OCI-LY1 (cell line): ENCODE data around the gene TPO.

Experiments used
- H2AFZ ChIP-seq: fragments of 200-600 bp; sonication (generic), shearing (Covaris generic); 2 replicates; pipeline ENCODE4 v1.6.0; 2014; ENCODE audit warnings: antibody characterized with exemption, mild to moderate bottlenecking, low read length
- H3F3A ChIP-seq: fragments of 200-600 bp; sonication (generic), shearing (Covaris generic); 2 replicates; pipeline ENCODE4 v1.6.0; 2014; ENCODE audit warnings: mild to moderate bottlenecking, antibody characterized with exemption, low read length, moderate library complexity; ENCODE audit not compliant: insufficient read depth
- H3K27ac ChIP-seq: fragments of 200-600 bp; sonication (generic); 2 replicates; pipeline ENCODE4 v1.5.1; 2014; ENCODE audit warnings: low read length, mixed run types, mild to moderate bottlenecking, low read depth; ENCODE audit not compliant: poor library complexity, severe bottlenecking
- H3K27me3 ChIP-seq: fragments of 200-600 bp; sonication (generic); 2 replicates; pipeline ENCODE4 v1.6.0; 2014; ENCODE audit warnings: antibody characterized with exemption, mild to moderate bottlenecking, low read length, moderate library complexity; ENCODE audit not compliant: insufficient read depth
- H3K36me3 ChIP-seq: fragments of 200-600 bp; sonication (generic); 2 replicates; pipeline ENCODE4 v1.6.1; 2014; ENCODE audit warnings: mild to moderate bottlenecking, antibody characterized with exemption, low read length, moderate library complexity, mixed read lengths; ENCODE audit not compliant: insufficient read depth
- H3K4me1 ChIP-seq: fragments of 200-600 bp; sonication (generic); 2 replicates; pipeline ENCODE4 v1.5.1; 2014; ENCODE audit warnings: mild to moderate bottlenecking, low read length, moderate library complexity; ENCODE audit not compliant: insufficient read depth, severe bottlenecking
- H3K4me2 ChIP-seq: fragments of 200-600 bp; sonication (generic), shearing (Covaris generic); 2 replicates; pipeline ENCODE4 v1.6.1; 2014; ENCODE audit warnings: low read length
- H3K4me3 ChIP-seq: fragments of 200-600 bp; sonication (generic); 2 replicates; pipeline ENCODE4 v1.5.1; 2014; ENCODE audit warnings: low read length, low read depth, mild to moderate bottlenecking, mixed read lengths; ENCODE audit not compliant: poor library complexity, severe bottlenecking
- H3K79me2 ChIP-seq: fragments of 200-600 bp; shearing (Covaris generic); 2 replicates; pipeline ENCODE4 v1.6.1; 2016; ENCODE audit warnings: mixed run types, low read length, mixed read lengths; ENCODE audit not compliant: insufficient read depth
- H3K9ac ChIP-seq: fragments of 200-600 bp; sonication (generic), shearing (Covaris generic); 2 replicates; pipeline ENCODE4 v1.6.1; 2014; ENCODE audit warnings: mild to moderate bottlenecking, low read length, mixed read lengths
- H3K9me2 ChIP-seq: fragments of 200-600 bp; sonication (generic), shearing (Covaris generic); 2 replicates; pipeline ENCODE4 v1.6.1; 2014; ENCODE audit warnings: low read depth, mild to moderate bottlenecking, low read length, mixed read lengths
- H3K9me3 ChIP-seq: fragments of 200-600 bp; shearing (Covaris generic); 2 replicates; pipeline ENCODE4 v1.6.1; 2014; ENCODE audit warnings: low read length, mixed read lengths
- H4K20me1 ChIP-seq: fragments of 200-600 bp; sonication (generic), shearing (Covaris generic); 2 replicates; pipeline ENCODE4 v1.6.0; 2016; ENCODE audit warnings: mild to moderate bottlenecking, low read length; ENCODE audit not compliant: insufficient read depth
- EZH2 ChIP-seq: fragments of 200-600 bp; sonication (generic), shearing (Covaris generic); IDR thresholded peaks from 2 replicates; pipeline ENCODE4 v1.8.0; 2017; ENCODE audit warnings: borderline replicate concordance, mixed run types, mild to moderate bottlenecking, antibody characterized with exemption, low read length, moderate library complexity, mixed read lengths
- TF ChIP-seq, protein P1 (sequence below): fragments of 200-600 bp; sonication (generic), shearing (Covaris generic); IDR thresholded peaks from 2 replicates; pipeline ENCODE4 v1.5.1; 2017; ENCODE audit warnings: mild to moderate bottlenecking, antibody characterized with exemption, low read length, moderate library complexity, mixed read lengths

TPO gene

DNA sequence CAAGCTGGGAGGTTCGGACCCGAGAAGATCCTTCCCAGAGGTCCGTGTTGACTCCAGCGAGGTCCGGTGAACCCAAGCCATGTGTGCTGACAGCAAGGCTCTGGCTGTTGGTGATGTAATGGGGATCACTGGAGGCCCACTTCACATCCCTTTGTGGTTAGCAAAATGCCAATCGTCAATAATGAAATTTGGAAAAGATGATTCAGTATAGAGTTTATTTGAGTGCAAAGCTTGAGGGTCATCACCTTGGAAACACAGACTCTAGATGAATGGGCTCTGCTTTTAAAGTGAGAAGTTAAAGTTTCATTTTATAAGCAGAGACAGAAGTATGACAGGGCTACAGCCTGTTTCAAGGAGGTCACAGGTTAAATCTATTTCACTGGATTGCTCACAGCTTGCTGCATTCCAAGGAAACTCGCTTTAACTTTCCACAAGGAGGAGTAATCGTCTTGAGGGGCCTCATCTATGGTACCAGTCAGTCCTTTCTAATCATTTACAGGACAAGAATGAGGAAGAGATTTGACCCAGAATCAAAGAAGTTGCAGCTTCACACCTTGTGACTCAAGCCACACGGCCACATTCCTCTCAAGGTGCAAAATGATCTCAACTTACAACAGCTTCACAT, 140.5 kb downstream of the TPO start:
- Histone ChIP-seq H3K27ac (no peak overlapping the region), H2AFZ (no peak overlapping the region)

DNA sequence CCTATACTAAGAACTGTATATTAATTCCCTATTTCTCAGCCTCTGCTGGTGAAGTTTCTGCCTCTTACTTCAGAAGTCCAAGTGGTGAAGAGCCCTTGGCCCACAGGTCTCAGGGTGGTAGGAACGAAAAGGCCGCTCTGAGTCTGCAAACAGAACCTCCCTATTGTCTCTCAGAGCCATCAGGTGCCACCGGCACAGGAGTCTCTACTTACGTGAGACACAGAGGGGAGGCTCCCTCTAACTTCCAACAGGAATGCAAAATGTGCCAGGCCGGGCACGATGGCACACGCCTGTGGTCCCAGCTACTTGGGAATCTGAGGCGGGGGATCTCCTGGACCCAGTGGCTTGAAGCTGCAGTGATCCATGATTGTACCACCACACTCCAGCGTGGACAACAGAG, 143.0 kb downstream of the TPO start:
- no peaks in the 10 kb centered on the region for H3K79me2 ChIP-seq
- H3K36me3 ChIP-seq, result no peaks in the 10 kb centered on the region
- H3F3A ChIP-seq, result no peaks in the 10 kb centered on the region
- no peaks in the 10 kb centered on the region for H3K27me3 ChIP-seq
- H3K9ac ChIP-seq, result no peak overlapping the region
- no peak overlapping the region for H3K4me3 ChIP-seq
- no peak overlapping the region for H2AFZ ChIP-seq
- no peaks in the 10 kb centered on the region for H4K20me1 ChIP-seq
- H3K9me3 ChIP-seq, result no peaks in the 10 kb centered on the region
- H3K4me1 ChIP-seq, result no peaks in the 10 kb centered on the region
- TF ChIP-seq EZH2, result no peak
- TF ChIP-seq, protein P1, sequence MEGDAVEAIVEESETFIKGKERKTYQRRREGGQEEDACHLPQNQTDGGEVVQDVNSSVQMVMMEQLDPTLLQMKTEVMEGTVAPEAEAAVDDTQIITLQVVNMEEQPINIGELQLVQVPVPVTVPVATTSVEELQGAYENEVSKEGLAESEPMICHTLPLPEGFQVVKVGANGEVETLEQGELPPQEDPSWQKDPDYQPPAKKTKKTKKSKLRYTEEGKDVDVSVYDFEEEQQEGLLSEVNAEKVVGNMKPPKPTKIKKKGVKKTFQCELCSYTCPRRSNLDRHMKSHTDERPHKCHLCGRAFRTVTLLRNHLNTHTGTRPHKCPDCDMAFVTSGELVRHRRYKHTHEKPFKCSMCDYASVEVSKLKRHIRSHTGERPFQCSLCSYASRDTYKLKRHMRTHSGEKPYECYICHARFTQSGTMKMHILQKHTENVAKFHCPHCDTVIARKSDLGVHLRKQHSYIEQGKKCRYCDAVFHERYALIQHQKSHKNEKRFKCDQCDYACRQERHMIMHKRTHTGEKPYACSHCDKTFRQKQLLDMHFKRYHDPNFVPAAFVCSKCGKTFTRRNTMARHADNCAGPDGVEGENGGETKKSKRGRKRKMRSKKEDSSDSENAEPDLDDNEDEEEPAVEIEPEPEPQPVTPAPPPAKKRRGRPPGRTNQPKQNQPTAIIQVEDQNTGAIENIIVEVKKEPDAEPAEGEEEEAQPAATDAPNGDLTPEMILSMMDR, result no peak
- H3K27ac ChIP-seq, result no peak overlapping the region
- H3K4me2 ChIP-seq, result no peak overlapping the region
- no peaks in the 10 kb centered on the region for H3K9me2 ChIP-seq

More for the DNA sequence above, 140.5 kb downstream of the TPO start:
- TF ChIP-seq, protein P1, result no peak
- no peak for TF ChIP-seq EZH2
- Histone ChIP-seq H3K4me3 (no peak overlapping the region), H3K36me3 (no peaks in the 10 kb centered on the region), H3K4me1 (no peaks in the 10 kb centered on the region), H3K9me3 (no peaks in the 10 kb centered on the region), H3K27me3 (no peaks in the 10 kb centered on the region), H3F3A (no peaks in the 10 kb centered on the region), H3K4me2 (no peak overlapping the region), H4K20me1 (no peaks in the 10 kb centered on the region), H3K9ac (no peak overlapping the region), H3K79me2 (no peaks in the 10 kb centered on the region), H3K9me2 (no peaks in the 10 kb centered on the region)

DNA sequence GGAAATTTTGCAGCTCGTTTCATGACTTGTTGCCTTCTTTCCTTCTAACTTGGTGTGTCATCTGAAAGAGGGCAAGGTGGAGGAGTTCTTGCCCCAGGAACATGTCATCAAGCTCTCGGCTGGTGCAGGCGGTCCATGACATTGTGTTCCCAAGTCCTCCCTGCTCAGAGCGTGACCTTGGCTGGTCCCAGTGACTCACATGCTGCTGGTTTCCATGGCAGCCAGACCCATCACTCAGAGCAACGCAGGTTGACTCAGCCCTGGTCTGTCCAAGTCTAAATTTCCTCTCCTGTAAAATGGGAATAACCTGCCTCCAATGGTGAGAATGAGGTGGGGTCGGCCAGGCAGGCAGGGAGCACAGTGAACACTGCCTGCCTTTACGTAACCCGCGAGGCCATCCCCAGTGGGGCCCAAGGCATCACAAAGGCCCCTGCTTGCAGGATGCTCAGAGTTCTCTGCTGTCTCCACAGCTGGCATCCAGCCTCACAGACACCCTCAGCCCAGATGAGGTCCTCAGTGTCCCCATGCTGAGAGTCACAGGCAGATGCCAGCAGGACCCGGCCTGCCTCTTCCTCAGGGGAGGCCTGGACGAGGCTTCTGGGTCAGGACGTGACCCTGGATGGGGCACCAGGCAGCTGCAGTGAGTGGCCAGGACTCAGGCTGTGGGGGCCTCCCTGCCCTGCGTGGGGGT, 143.7 kb downstream of the TPO start:
- Histone ChIP-seq H2AFZ (no peak overlapping the region), H3K79me2 (no peaks in the 10 kb centered on the region), H3F3A (no peaks in the 10 kb centered on the region), H3K4me2 (no peak overlapping the region), H3K9me3 (no peaks in the 10 kb centered on the region), H4K20me1 (no peaks in the 10 kb centered on the region), H3K4me3 (no peak overlapping the region), H3K4me1 (no peaks in the 10 kb centered on the region), H3K9me2 (no peaks in the 10 kb centered on the region), H3K36me3 (no peaks in the 10 kb centered on the region), H3K27me3 (no peaks in the 10 kb centered on the region), H3K9ac (no peak overlapping the region), H3K27ac (no peak overlapping the region)
- no peak for TF ChIP-seq EZH2
- TF ChIP-seq, protein P1, result no peak
